ENCODE measurements around the gene FAM219A. TPM values are rescaled to one million over a fixed set of nuclear protein-coding genes. Genes with fewer than 3 reads are reported as not detected.
A peak's percentile ranks its signal among the peaks of the same experiment; 100 is the strongest.

FAM219A gene
- polyA plus RNA-seq, 2 donors = 4.2 TPM

DNA sequence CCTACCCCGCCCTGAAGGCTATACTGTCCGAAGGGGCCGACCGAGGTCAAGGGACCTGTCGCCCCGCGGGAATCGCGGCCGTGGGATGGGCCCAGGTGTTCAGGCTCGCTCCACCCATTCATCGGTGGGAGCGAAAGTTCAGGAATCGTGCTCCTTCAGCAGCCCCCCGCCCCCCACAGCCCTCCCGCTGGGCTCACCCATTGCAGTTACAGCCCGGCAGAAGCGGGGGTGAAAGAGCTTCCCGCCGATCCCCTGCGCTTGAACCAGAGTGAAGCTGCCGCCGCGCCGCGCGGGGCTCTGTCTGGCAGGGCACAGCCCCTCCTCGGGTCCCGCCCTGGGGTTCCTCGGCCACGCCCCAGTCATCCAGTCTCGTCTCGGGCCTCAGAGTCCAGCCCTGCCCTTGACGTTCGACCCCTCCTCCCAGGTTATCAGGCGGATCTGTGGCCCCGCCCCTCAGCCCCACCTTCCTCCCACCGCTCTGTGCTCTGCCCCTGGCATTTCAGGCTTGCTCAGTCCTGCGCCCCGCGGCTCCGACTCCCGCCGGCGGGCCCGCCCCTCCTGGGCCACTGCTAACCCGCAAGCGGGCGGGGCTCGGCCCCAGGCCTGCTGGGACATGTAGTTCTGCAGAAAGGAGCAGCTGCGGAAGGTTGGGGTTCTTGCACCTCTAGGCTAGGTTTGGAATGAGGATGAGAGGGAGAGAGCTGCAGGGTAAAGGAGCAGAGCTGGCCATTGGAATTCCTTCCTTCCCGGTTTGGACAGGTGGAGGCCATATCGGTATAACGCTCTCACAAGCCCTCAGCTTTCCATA is 81.6 kb downstream of the FAM219A start, which contains the start of gene MYORG:
MYORG (minus strand) TSS at position 303 of the 808 bp plus-strand sequence. CDS start 3,955 bp downstream, outside the sequence.
- Histone ChIP-seq H3K9me3 (ENCODE audit: control insufficient read depth in 2 of 2, insufficient read depth in 1 of 2, low read depth in 1 of 2, low read length in 1 of 2) (no peaks in the 10 kb centered on the region), H3K4me1 (ENCODE audit: control insufficient read depth in 2 of 2, insufficient read depth in 2 of 2, low read length in 1 of 2) (peaks cover 12 to 20% of the 10 kb centered on the region in 2 donors), H3K4me3 (ENCODE audit: low read depth in 1 of 2, low read length in 2 of 2) (peak within 1 kb of the TSS; percentile 66 to 69), H3K27ac (ENCODE audit: low read depth in 2 of 2, low read length in 1 of 2) (peak within 1 kb of the TSS; percentile 35 to 78), H3K27me3 (ENCODE audit: control insufficient read depth in 1 of 2, insufficient read depth in 2 of 2, low read length in 2 of 2) (no peaks in the 10 kb centered on the region), H3K36me3 (ENCODE audit: control insufficient read depth in 2 of 2, insufficient read depth in 2 of 2, low read length in 1 of 2) (peaks cover 0 to 8% of the 10 kb centered on the region in 2 donors)
- WGBS, 2 donors = 0 to 1% methylated on average over 48 to 54 of the region's 54 CpGs

DNA sequence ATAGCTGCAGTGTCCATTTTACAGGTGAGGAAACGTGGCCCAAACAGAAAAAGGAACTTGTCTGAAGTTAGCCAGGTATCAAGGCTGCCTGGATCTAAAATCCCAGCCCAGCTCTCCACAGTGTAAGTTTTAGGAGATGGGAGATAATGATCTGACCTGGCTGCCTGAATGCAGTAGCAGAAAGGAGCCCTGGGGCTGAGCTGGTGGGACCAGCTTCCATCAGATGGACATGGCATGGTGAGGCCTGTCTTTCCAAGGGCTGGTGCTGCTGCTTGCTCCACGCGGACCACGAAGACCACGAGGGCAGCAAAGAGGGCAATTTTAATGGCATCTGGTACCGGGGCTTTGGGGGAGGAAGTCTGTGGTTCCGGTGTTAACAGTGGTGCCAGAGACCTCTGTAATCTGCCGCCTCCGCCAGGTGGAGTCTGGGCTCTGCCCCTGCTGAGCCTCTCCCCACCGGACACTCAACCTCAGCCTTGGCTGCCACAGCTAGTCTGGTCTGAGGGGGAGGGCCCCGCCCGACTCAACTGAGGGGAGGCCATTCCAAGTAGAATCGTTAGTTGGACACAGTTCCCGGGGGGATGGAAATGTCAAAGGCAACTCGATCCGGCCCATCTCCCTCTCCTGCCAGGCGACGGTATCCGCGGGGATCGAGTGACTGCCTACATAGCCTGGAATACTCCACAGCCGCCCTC is 82.3 kb downstream of the FAM219A start:
- H3K4me1 ChIP-seq (ENCODE audit: control insufficient read depth in 2 of 2, insufficient read depth in 2 of 2, low read length in 1 of 2) = peaks cover 7 to 18% of the 10 kb centered on the region in 2 donors
- WGBS, 2 donors = 9% methylated on average over 22 of the region's 22 CpGs
- peak overlapping the region; percentile 66 to 69 for H3K4me3 ChIP-seq (ENCODE audit: low read depth in 1 of 2, low read length in 2 of 2)
- H3K36me3 ChIP-seq (ENCODE audit: control insufficient read depth in 2 of 2, insufficient read depth in 2 of 2, low read length in 1 of 2) = peaks cover 0 to 15% of the 10 kb centered on the region in 2 donors
- H3K27me3 ChIP-seq (ENCODE audit: control insufficient read depth in 1 of 2, insufficient read depth in 2 of 2, low read length in 2 of 2) = no peaks in the 10 kb centered on the region
- peak overlapping the region; percentile 28 to 78 for H3K27ac ChIP-seq (ENCODE audit: low read depth in 2 of 2, low read length in 1 of 2)
- H3K9me3 ChIP-seq (ENCODE audit: control insufficient read depth in 2 of 2, insufficient read depth in 1 of 2, low read depth in 1 of 2, low read length in 1 of 2) = peaks cover 0 to 4% of the 10 kb centered on the region in 2 donors

DNA sequence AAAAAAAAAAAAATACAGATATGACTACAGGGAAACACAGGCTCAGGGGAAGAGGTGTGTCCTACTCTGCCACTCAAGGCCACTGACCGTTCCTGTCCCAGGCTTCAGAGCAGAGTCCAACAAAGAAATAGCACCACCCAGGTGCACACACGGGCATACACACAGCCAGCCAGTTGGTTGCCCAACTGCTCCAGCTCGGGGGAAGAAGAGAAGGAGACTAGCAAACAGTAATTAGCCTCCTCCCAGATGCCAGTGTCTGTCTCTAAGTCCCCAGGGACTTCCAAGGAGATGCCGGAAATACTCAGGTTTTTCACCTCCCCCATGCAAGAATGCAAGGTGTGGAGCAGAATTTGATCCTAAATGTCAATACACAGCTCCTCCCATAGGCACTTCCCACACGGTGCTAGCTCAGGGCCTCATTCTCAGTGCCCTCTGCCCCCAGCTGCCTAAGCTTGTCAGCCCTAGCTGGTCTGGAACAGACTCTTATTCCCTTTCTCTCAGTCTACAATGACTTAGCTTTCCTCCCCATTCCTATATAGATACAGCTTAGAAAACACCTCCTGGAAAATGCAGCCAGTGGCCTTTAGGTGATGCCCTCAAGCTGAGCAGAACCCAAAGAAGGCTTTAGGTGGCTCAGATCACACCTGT is 83.3 kb downstream of the FAM219A start:
- Histone ChIP-seq H3K9me3 (ENCODE audit: control insufficient read depth in 2 of 2, insufficient read depth in 1 of 2, low read depth in 1 of 2, low read length in 1 of 2) (peaks cover 0 to 4% of the 10 kb centered on the region in 2 donors), H3K4me1 (ENCODE audit: control insufficient read depth in 2 of 2, insufficient read depth in 2 of 2, low read length in 1 of 2) (peaks cover 4 to 11% of the 10 kb centered on the region in 2 donors), H3K36me3 (ENCODE audit: control insufficient read depth in 2 of 2, insufficient read depth in 2 of 2, low read length in 1 of 2) (peaks cover 0 to 20% of the 10 kb centered on the region in 2 donors), H3K4me3 (ENCODE audit: low read depth in 1 of 2, low read length in 2 of 2) (no peak overlapping the region), H3K27me3 (ENCODE audit: control insufficient read depth in 1 of 2, insufficient read depth in 2 of 2, low read length in 2 of 2) (no peaks in the 10 kb centered on the region), H3K27ac (ENCODE audit: low read depth in 2 of 2, low read length in 1 of 2) (peak overlapping the region; percentile 14 to 51)
- 38 to 50% methylated on average over 5 of the region's 5 CpGs for WGBS, 2 donors

DNA sequence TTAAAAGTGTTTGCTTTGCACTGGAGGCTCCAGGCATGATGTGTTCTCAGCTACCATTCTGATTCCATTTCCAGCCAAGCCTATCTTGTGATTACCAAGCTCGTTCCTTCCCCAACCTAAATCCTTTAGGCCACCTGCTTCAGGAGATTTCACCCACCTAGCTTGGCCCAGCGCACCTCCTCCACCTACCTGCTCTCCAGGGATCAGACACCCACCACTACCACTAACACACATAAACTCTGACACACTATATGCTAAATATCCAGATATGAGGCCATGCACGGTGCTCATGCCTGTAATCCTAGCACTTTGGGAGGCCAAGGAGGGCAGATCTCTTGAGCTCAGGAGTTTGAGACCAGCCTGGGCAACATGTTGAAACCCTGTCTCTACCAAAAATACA is 84.0 kb downstream of the FAM219A start:
- Histone ChIP-seq H3K4me1 (ENCODE audit: control insufficient read depth in 2 of 2, insufficient read depth in 2 of 2, low read length in 1 of 2) (peaks cover 0 to 7% of the 10 kb centered on the region in 2 donors), H3K27me3 (ENCODE audit: control insufficient read depth in 1 of 2, insufficient read depth in 2 of 2, low read length in 2 of 2) (no peaks in the 10 kb centered on the region), H3K27ac (ENCODE audit: low read depth in 2 of 2, low read length in 1 of 2) (no peak overlapping the region), H3K9me3 (ENCODE audit: control insufficient read depth in 2 of 2, insufficient read depth in 1 of 2, low read depth in 1 of 2, low read length in 1 of 2) (peaks cover 0 to 4% of the 10 kb centered on the region in 2 donors), H3K4me3 (ENCODE audit: low read depth in 1 of 2, low read length in 2 of 2) (no peak overlapping the region), H3K36me3 (ENCODE audit: control insufficient read depth in 2 of 2, insufficient read depth in 2 of 2, low read length in 1 of 2) (peaks cover 0 to 23% of the 10 kb centered on the region in 2 donors)
- WGBS, 2 donors = 82 to 96% methylated on average over 3 of the region's 3 CpGs

DNA sequence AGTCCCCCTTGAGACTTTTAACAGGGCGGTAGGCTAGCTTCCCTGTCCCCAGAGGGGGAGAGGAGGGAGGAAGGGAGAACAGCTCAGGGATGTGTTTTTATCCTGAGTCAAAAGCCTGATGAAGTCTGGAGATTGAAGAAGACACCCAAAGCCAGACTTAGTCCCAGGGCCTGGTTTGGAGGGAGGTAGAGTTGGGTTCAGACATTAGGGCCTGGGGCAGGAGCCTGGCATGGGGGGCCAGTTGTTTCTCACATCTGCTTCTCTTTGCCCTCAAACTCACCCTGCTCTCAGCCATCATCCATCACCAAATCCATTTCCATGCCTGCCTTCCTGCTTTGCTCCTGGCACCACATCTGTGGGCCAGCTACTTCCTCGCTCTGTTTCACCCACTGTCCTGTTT is 84.6 kb downstream of the FAM219A start:
- no peak overlapping the region for H3K4me3 ChIP-seq (ENCODE audit: low read depth in 1 of 2, low read length in 2 of 2)
- peaks cover 0 to 4% of the 10 kb centered on the region in 2 donors for H3K9me3 ChIP-seq (ENCODE audit: control insufficient read depth in 2 of 2, insufficient read depth in 1 of 2, low read depth in 1 of 2, low read length in 1 of 2)
- H3K27me3 ChIP-seq (ENCODE audit: control insufficient read depth in 1 of 2, insufficient read depth in 2 of 2, low read length in 2 of 2) = no peaks in the 10 kb centered on the region
- peaks cover 0 to 23% of the 10 kb centered on the region in 2 donors for H3K36me3 ChIP-seq (ENCODE audit: control insufficient read depth in 2 of 2, insufficient read depth in 2 of 2, low read length in 1 of 2)
- peaks cover 0 to 7% of the 10 kb centered on the region in 2 donors for H3K4me1 ChIP-seq (ENCODE audit: control insufficient read depth in 2 of 2, insufficient read depth in 2 of 2, low read length in 1 of 2)
- WGBS, 2 donors = 84 to 96% methylated on average over 2 of the region's 2 CpGs
- H3K27ac ChIP-seq (ENCODE audit: low read depth in 2 of 2, low read length in 1 of 2) = no peak overlapping the region

DNA sequence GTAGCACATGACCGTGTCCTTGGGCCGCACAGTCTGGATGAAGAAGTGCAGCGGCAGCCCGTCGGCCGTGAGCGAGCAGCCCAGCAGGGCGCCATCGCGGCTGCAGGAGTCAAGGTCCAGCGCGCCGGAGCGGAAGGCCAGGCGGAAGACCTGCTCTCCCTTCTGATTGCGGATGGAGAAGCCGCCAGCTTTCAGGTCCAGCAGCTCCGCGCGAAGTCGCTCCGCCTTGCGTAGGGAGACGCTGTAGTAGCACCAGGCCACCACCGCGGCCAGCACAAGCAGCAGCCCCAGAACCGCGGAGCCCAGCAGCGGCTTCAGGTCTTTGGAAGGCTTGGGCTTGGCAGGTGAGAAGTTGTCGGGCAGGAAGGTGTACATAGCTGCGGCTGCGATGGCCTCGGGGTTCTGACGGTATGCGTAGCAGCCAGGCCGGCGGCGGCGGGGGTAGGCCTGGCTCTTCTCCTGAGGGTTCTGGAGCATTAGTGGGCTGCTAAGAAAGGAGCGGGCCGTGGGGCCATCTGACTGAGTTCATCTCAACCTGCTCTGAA is 85.8 kb downstream of the FAM219A start:
- H3K9me3 ChIP-seq (ENCODE audit: control insufficient read depth in 2 of 2, insufficient read depth in 1 of 2, low read depth in 1 of 2, low read length in 1 of 2) = peaks cover 0 to 4% of the 10 kb centered on the region in 2 donors
- no peaks in the 10 kb centered on the region for H3K27me3 ChIP-seq (ENCODE audit: control insufficient read depth in 1 of 2, insufficient read depth in 2 of 2, low read length in 2 of 2)
- no peak overlapping the region for H3K27ac ChIP-seq (ENCODE audit: low read depth in 2 of 2, low read length in 1 of 2)
- no peak overlapping the region for H3K4me3 ChIP-seq (ENCODE audit: low read depth in 1 of 2, low read length in 2 of 2)
- WGBS, 2 donors = 72 to 86% methylated on average over 41 of the region's 41 CpGs
- H3K36me3 ChIP-seq (ENCODE audit: control insufficient read depth in 2 of 2, insufficient read depth in 2 of 2, low read length in 1 of 2) = peaks cover 0 to 23% of the 10 kb centered on the region in 2 donors
- H3K4me1 ChIP-seq (ENCODE audit: control insufficient read depth in 2 of 2, insufficient read depth in 2 of 2, low read length in 1 of 2) = peaks cover 0 to 7% of the 10 kb centered on the region in 2 donors

DNA sequence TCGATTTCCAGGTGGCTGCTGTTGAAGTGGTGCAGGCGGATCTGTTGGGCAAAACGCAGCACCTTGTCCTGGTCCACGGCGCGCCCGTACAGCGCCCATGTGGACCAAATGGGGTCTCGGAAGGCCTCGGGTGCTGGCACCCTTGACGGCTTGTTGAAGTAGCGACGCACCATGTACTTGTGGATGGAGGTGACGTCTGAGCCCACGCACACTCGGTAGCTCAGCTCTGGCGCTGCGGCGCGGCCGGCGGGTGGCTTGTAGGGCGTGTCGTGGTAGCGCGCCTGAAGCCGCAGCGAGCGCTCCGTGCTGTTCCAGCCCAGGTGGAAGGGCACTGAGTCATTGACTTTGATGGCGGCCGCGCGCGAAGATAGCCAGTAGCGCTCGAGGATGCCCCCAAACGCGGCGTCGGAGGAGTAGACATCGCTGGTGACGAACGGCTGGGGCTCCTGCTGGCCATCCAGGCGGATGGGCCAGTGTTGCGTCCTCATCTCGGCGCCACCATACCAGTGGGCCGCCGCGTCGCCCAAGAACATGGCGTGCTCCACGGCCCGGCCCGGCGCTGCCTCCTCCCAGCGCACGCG is 86.4 kb downstream of the FAM219A start:
- Histone ChIP-seq H3K27me3 (ENCODE audit: control insufficient read depth in 1 of 2, insufficient read depth in 2 of 2, low read length in 2 of 2) (no peaks in the 10 kb centered on the region), H3K4me1 (ENCODE audit: control insufficient read depth in 2 of 2, insufficient read depth in 2 of 2, low read length in 1 of 2) (peaks cover 0 to 7% of the 10 kb centered on the region in 2 donors), H3K36me3 (ENCODE audit: control insufficient read depth in 2 of 2, insufficient read depth in 2 of 2, low read length in 1 of 2) (peaks cover 0 to 23% of the 10 kb centered on the region in 2 donors), H3K4me3 (ENCODE audit: low read depth in 1 of 2, low read length in 2 of 2) (no peak overlapping the region), H3K27ac (ENCODE audit: low read depth in 2 of 2, low read length in 1 of 2) (no peak overlapping the region), H3K9me3 (ENCODE audit: control insufficient read depth in 2 of 2, insufficient read depth in 1 of 2, low read depth in 1 of 2, low read length in 1 of 2) (peaks cover 0 to 4% of the 10 kb centered on the region in 2 donors)
- WGBS, 2 donors = 88 to 92% methylated on average over 60 of the region's 60 CpGs

DNA sequence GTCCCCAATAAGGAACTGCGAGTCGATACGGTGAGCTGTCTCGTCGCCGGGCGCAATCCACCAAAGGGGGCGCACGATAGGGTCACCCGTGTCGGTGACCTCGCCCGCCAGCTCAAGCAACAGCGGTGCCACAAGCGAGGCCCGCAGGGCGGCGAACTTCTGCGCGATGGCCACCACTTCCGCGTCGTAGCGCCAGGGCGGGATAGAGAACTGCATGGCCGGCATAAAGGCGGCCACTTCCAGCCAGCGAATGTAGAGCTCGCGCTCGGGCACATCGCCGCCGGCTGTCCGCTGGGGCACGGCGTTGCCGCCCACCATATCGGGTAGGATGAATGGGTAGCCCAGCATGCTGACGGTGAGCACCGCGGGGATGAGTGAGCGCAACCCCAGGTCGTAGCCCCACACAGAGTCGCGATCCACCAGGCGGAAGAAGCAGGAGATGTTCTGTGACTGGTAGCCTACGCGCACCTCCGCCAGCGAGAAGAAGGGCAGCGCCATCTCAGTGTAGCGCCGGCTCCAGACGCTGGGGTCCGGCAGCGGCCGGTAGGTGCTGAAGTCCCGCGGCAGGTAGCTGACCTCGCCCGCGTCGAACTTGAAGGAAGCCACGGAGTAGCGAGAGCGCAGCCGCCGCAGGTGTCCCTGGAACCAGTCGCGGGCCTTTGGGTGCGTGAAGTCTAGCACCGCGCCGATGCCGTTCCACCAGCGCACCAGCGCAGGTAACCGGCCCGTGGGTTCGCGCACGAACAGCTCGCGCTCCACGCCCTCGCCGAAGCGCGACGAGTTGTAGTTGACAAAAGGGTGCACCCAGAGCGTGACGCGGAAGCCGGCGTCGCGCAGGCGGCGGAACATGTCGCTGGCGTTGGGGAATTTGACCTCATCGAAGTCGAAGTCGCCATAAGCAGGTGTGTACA is 87.1 kb downstream of the FAM219A start:
- no peak overlapping the region for H3K27ac ChIP-seq (ENCODE audit: low read depth in 2 of 2, low read length in 1 of 2)
- 73 to 81% methylated on average over 104 to 105 of the region's 105 CpGs for WGBS, 2 donors
- no peaks in the 10 kb centered on the region for H3K27me3 ChIP-seq (ENCODE audit: control insufficient read depth in 1 of 2, insufficient read depth in 2 of 2, low read length in 2 of 2)
- peaks cover 0 to 4% of the 10 kb centered on the region in 2 donors for H3K9me3 ChIP-seq (ENCODE audit: control insufficient read depth in 2 of 2, insufficient read depth in 1 of 2, low read depth in 1 of 2, low read length in 1 of 2)
- peaks cover 0 to 7% of the 10 kb centered on the region in 2 donors for H3K4me1 ChIP-seq (ENCODE audit: control insufficient read depth in 2 of 2, insufficient read depth in 2 of 2, low read length in 1 of 2)
- H3K36me3 ChIP-seq (ENCODE audit: control insufficient read depth in 2 of 2, insufficient read depth in 2 of 2, low read length in 1 of 2) = peaks cover 0 to 23% of the 10 kb centered on the region in 2 donors
- peak overlapping the region in 1 of 2 donors; percentile 4 for H3K4me3 ChIP-seq (ENCODE audit: low read depth in 1 of 2, low read length in 2 of 2)
